HG02759 (cell line): ENCODE measurements around the gene ZNF638.
"Not testable (repeated sequence)": the region's sequence is repeated elsewhere in the genome, so short reads cannot be mapped to it uniquely, and the experiment has no call there.

Experiments used
- ATAC-seq: cut with Tn5 transposase; IDR thresholded peaks from one replicate; pipeline ENCODE4 v1.9.1; 2021; ENCODE audit warnings: mild to moderate bottlenecking, moderate library complexity; ENCODE audit not compliant: unreplicated experiment

The ZNF638 gene

DNA sequence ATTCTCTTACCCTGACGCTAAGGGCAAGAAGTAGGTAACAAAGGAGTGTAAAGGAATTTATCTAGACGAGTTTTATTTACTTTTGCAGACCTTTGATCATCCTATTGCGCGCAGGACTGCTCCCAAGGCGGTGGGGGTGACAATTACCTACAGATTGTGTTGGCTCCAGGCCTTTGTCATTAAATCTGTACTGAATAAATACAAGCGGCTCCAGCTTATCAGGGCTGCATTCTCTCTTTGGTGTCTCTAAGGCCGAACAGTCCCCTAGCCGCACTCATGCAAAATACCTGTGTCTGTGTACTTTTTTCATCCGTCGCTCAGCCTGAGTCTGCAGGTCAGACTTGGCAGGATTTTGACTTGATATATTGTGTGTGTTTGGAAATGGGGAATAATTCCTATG is 63.9 kb downstream of the ZNF638 start:
- no peak for ATAC-seq

DNA sequence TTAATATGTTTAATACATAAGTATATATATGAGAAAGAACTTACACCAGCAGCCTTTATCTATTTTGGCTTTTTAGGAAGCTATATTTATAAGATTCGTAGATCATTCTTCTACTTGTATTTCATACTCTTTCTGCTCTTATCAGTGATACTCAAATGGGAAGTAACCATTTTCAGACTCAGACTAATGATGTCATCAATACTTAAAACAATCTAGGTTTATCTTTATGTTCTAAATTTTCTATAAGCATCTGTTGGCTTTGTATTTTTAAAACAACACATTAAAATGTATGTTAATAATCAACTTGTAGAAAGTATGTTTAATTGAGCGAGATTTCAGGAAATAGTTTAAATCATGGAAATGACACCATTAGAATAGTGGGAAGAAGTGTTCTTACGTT is 70.8 kb downstream of the ZNF638 start:
- ATAC-seq = no peak

DNA sequence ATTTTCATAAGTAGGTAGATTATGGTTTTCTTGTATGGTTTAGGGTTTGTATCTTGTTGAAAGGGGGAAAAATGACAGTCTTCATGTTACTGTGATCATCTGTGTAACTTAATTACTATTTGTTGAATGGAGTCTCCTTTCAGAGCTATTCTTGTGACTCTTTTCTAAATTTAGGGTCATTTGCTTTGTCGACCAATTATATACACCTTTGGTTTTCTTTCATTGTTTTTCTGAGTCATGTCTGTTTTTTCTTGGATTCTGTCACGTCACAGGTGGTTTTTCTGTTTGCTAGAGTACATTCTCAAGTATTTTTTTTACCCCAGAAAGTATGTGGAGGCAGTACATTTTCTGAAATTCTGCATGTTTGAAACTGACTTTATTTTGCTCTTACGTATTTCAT is 78.0 kb downstream of the ZNF638 start:
- ATAC-seq = no peak

DNA sequence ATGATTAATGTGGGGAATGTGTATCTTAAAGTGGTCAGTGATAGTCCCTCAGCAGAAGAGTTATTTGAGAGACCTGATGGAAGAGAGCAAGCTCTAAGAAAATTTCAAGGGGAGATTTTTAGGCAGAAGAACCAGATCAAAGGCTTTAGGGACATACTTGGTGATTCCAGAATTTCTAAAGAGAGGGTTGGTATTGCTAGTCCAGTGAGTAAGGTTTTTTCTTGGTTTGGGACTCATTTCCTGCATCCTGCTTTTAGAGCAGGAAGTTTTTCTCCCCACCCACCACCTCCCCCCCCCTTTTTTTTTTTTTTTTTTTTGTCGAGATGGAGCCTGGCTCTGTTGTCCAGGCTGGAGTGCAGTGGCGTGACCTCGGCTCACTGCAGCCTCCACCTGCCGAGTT is 79.1 kb downstream of the ZNF638 start:
- no peak for ATAC-seq

DNA sequence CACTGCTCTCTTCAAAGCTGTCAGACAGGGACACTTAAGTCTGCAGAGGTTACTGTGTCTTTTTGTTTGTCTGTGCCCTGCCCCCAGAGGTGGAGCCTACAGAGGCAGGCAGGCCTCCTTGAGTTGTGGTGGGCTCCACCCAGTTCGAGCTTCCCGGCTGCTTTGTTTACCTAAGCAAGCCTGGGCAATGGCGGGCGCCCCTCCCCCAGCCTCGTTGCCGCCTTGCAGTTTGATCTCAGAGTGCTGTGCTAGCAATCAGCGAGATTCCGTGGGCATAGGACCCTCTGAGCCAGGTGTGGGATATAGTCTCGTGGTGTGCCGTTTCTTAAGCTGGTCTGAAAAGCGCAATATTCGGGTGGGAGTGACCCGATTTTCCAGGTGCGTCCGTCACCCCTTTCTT is 85.3 kb downstream of the ZNF638 start:
- ATAC-seq = not testable (repeated sequence)

DNA sequence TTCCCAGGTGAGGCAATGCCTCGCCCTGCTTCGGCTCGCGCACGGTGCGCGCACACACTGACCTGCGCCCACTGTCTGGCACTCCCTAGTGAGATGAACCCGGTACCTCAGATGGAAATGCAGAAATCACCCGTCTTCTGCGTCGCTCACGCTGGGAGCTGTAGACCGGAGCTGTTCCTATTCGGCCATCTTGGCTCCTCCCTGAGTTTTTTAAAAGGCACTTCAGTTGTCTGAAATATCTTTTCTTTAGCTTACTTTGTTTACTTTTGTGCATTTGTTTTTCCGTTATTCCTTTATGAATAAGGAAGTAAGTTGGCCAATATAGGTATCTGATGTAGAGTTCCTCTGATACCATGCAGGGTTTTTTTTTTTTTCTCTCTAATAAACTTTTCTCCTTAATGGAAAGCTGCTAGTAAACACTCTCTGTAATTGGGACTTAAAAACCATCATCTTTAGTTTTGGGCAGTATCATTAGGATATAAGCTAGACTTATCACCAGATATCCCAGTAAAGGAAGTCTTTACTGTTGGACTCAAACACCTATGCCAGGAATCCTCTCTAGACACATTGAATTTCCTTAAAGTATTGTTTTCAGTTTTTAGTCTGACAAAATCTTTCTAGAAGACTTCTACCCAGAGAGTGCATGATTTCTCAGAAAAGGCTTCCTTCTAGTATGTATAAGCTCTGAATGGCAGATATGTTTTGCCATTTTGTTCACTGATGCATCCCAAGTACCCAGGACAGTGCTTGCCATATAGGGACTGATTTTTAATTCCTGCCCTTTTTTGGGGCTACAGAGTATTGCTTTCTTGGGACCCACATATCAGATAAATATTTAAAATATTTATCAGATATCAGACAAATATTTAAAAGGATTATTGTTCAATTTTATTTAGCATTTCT is 86.0 kb downstream of the ZNF638 start:
- ATAC-seq = no peak

DNA sequence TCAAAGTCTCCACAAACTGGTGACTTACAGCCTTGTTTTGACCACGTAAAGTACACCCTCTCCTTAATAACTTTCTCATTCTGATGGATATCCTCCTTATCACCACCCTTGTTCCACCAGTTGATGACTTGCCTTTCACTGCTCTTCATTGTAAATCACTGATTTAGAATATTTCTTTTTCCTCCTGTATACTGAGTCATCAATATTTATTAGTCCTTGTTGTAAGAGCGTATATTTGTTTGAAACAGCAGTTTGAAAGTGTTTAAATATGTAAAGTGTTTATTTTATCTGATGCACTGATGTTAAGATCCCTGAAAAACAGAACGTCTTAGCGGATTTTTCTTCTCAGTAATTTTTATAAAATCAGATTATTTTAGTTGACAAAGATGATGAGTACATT is 87.6 kb downstream of the ZNF638 start:
- no peak for ATAC-seq

DNA sequence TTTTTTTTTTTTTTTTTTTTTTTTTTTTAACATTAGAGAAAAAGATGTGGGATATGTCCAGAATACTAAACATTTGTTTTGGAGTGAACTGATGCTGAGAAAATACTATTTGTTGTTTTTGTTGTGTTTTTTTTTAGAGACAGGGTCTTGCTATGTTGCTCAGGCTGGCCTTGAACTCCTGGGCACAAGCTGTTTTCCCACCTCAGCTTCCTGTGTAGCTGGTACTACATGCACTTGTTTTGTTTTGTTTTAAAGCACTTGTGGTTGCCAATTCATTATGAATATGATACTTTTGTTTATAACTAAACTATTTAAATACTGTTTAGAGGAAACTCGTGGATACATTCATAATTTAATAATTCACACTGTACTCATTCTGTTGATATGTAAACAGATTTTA is 88.4 kb downstream of the ZNF638 start:
- no peak for ATAC-seq

DNA sequence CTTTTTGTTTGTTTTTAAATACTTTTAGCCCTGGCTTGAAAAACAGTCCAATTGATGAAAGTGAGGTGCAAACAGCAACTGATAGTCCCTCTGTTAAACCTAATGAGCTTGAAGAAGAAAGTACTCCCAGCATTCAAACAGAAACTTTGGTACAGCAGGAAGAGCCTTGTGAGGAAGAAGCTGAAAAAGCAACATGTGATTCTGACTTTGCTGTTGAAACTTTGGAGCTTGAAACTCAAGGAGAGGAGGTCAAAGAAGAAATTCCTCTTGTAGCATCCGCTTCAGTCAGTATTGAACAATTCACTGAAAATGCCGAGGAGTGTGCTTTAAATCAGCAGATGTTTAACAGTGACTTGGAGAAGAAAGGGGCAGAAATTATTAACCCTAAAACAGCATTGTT is 91.2 kb downstream of the ZNF638 start:
- ATAC-seq = no peak

DNA sequence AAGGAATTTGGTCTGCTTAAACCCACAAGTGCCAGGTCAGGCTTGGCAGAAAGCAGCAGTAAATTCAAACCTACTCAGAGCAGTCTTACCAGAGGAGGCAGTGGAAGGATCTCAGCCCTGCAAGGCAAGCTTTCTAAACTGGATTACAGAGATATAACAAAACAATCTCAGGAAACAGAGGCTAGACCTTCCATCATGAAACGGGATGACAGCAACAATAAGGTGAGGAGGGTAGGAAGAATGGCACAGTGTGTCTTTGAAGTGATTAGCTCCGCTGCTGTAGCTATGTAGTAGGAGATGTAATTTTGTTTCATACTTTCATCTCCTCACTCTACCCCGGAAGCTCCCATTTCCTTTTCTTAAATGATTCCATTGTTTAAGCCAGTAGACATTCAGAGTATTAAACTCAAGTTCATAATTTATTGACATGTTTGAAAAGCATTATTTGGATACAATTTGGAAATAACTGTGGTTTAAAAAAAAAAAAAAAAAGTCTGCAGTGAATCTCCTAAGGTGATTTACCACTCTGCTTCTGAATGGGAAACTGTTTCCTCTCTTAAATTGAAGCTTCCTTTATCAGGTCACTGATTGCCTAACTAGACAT is 92.3 kb downstream of the ZNF638 start:
- ATAC-seq = no peak

DNA sequence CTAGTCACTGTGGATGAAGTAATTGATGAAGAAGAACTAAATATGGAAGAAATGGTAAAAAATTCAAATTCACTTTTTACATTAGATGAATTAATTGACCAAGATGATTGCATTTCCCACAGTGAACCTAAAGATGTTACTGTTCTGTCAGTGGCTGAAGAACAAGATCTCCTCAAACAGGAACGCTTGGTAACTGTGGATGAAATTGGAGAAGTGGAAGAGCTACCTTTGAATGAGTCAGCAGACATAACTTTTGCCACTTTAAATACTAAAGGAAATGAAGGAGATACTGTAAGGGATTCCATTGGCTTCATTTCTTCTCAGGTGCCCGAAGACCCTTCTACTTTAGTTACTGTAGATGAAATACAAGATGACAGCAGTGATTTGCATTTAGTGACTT is 95.1 kb downstream of the ZNF638 start:
- no peak for ATAC-seq

DNA sequence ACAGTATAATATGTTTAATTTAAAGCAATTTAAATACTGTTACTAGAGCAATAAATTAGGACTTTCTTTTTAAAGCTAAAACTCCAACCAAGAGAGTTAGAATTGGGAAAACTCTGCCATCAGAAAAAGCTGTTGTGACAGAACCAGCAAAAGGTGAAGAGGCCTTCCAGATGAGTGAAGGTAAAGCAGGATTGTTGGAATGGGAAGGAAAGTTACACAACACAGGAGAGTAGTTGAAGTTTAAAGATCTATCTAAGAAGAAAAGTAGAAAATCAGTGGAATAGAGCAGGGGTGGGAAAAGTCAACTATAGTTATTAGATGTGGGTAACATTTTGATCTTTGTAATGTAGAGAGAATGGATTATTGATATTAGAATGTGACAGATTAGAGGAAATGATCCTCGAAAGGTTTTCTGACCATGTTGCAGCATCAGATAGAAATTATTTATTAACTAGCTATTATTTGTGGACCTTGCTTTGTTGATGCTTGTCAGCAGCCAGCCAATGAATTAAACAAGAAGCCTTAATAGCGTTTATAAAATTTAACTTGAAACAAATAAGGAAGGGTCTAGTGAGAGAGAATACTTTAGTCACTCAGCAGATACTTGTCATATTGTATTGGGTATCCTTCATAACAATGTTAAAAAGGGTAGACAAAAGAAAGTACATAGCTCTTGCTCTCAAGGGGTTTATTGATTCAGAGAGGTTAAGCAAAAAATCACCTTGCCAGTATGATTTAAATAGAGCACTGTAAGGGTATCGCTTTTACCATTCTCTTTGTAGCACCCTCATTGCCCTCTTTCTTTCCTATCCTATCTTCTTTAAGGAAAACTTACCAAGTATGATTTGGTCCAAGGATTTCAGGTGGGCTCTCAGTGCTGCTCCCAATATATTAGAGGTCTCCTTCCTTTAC is 97.1 kb downstream of the ZNF638 start:
- no peak for ATAC-seq

DNA sequence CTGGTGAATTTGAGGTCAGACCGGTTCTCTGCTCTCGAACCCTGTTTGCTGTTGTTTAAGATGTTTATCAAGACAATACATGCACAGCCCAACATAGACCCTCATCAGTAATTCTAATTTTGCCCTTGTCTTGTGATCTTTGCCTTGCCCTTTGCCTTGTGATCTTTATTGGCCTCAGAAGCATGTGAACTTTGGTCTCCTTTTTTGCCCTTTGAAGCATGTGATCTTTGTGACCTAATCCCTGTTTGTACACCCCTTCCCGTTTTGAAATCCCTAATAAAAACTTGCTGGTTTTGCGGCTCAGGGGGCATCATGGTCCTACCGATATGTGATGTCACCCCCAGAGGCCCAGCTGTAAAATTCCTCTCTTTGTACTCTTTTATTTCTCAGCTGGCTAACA is 113.6 kb downstream of the ZNF638 start:
- not testable (repeated sequence) for ATAC-seq

DNA sequence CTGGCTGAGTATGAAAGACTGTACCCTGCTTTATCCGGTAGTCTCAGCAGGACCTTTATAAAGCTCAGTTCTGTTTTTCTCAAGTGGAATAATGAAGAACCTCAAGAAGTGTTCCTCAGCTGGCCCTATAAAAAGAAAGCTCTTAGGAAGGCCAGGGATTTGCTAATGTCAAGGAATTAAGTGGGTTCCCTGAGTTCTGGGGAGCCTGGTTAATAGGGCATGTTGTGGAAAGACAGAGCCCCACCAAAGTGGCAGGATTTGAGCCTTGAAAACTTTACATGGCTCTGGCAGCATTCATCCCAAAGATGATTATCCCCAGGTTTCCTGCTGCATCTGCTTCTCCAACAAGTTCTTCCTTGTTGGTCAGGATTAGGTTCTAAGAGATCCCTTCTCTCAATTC is 114.9 kb downstream of the ZNF638 start:
- no peak for ATAC-seq

DNA sequence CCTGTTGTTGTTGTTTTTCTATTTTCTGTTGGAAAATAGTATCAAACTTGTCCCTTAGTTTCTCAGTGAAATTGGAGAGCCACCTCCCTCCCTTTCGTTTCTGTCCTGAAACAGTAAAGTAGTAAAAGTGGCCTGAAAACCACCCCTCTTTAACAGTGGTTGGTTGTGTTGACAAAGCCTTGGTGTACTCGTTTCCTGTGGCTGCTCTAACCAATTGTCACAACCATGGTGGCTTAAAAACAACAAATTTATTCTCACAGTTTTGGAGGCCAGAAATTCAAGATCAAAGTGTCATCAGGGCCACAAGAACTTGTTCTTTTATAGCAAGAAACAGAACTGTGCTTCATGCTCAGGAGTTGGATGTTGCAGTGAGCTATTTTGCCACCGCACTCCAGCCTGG is 117.8 kb downstream of the ZNF638 start:
- ATAC-seq = no peak

DNA sequence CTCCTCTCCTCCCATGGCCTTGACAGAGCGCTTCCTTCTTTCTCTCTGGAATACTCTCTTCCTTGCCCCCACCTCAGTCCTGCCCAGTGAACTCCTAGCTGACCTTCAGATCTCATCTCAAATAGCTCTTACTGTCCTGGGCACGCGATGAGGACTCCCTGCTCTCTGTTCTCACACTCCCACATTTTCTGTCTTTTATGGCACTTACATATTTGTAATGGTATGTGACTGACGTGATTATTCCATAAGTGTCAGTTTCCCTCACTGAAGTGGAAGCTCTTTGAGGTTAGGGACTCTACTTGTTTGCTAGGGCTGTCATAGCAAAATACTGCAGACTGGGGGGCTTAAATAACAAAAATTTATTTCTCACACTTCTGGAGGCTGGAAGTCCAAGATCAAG is 120.1 kb downstream of the ZNF638 start:
- ATAC-seq = no peak

DNA sequence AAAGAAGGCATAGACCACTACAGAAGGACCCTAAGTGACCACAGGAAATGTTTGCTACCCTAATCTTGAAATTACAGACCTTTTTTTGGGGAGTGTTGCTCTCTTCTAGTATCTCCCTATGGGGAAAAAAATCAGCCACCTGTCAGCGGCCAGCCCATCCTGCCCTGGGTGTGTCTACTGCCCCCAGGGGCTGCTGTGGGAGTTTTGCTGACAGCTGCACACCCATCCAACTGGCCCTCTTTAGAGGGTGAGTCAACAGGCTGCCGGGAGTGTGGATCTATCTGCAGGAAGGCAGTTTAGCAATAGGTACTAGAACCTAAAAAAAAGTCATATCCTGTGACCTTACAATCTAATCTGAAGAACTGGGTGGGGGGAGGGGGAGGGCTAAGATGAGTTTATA is 121.0 kb downstream of the ZNF638 start:
- no peak for ATAC-seq

DNA sequence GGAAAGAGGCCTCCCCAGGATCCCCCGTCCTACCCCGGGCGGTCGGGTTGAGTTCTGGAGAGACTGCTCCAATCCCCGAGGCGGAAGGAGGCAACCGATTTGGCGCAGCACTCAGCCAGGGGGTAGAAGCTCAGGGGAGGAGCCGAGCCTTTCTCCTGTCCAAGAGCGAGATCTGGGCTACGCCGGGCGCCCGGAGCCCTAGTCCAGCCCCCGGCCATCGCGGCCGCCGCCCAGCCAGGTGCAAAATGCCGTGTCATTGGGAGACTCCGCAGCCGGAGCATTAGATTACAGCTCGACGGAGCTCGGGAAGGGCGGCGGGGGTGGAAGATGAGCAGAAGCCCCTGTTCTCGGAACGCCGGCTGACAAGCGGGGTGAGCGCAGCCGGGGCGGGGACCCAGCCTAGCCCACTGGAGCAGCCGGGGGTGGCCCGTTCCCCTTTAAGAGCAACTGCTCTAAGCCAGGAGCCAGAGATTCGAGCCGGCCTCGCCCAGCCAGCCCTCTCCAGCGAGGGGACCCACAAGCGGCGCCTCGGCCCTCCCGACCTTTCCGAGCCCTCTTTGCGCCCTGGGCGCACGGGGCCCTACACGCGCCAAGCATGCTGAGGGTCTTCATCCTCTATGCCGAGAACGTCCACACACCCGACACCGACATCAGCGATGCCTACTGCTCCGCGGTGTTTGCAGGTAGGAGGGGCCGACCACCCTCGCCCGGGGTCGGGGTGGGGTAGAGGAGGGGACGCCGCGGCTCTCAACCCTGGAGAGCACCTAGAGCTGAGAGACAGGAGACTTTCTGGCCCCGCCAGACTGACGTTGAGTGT is 122.0 kb downstream of the ZNF638 start, which contains the start of gene DYSF:
TSS of gene DYSF (plus strand) at position 158 of the 817 bp plus-strand sequence.
- no peak for ATAC-seq

DNA sequence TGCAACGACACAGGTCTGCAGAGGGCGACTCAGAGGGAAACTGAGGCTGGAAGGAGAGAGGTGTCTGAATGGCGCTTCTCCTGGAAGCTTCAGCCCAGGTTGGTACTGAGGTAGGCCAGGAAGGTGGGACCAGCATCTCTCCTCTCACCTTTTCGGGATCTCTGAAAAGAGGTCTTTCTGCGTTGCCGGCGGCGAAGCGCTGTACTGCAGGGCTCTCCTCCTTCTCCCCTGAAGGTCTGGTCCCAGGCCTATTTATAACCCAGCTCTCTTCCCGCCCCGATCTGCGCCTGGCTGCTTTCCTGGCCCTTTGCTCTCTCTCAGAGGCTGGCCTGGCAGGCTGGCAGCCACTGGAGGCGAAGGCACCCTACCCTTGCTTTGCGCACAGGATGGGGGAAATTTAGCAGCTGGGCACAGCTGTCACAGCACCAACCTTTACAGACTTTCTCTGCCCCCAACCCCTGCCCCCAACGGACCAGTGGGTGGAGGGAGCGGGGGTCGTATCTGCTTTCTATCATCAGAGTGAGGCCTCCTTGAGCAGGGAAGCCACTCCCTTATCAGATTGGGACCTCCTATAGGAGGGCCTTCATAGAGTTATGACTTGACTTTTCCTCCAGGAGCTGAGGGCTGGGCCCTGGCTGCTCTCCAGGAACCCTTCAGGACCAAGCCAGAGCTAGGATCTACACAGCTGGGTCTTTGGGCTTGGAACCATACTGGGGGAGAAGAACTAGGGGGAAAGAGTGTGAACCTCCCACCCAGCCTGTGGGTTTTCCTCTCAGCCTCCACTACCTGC is 122.8 kb downstream of the ZNF638 start:
- no peak for ATAC-seq
